Erythroblast (primary cell): ENCODE measurements around the gene CST6.

ENCODE experiments used
- GATA1 ChIP-seq: IDR thresholded peaks from 2 replicates; pipeline ENCODE4 v1.6.1; 2011; ENCODE audit warnings: low read depth, mild to moderate bottlenecking, control low read depth, low read length, moderate library complexity
- POLR2A ChIP-seq: IDR thresholded peaks from 2 replicates; pipeline ENCODE4 v1.6.1; 2011; ENCODE audit warnings: mild to moderate bottlenecking, low read length

- TF ChIP-seq POLR2A (peak; percentile 90), GATA1 (no peak)
Observed at GRCh38 chr11:66001942-66002647, 9.7 kb upstream of the CST6 start, which contains the start of the genes BANF1 and EIF1AD.
